K562 (cell line): Measurements from ENCODE around the gene RHBDF2. TPM values are rescaled to one million over a fixed set of nuclear protein-coding genes. Genes with fewer than 3 reads are reported as not detected.
A peak's percentile ranks its signal among the peaks of the same experiment; 100 is the strongest.

Experiments used
- CEBPB ChIP-seq: fragments of 450-650 bp; IDR thresholded peaks from 2 replicates; pipeline ENCODE4 v1.6.1; 2016; ENCODE audit warnings: missing genetic modification characterization, missing compliant biosample characterization
- ESRRA ChIP-seq: fragments of 450-650 bp; IDR thresholded peaks from 2 replicates; pipeline ENCODE4 v1.6.1; 2014; ENCODE audit warnings: low read depth, mild to moderate bottlenecking, moderate library complexity, borderline replicate concordance
- FOXP1 ChIP-seq: sonication (generic); formaldehyde crosslinking; IDR thresholded peaks from 2 replicates; pipeline ENCODE4 v1.8.0; 2022; ENCODE audit warnings: mild to moderate bottlenecking, missing genetic modification reagents
- GABPA ChIP-seq: fragments of 200-800 bp; sonication (Bioruptor generic); conservative IDR thresholded peaks from 2 replicates; pipeline ENCODE4 v1.6.1; 2016; ENCODE audit warnings: low read depth, missing genetic modification characterization, missing compliant biosample characterization
- ILF3 ChIP-seq: fragments of 450-650 bp; IDR thresholded peaks from 2 replicates; pipeline ENCODE4 v1.6.1; 2018; ENCODE audit warnings: antibody characterized with exemption, mild to moderate bottlenecking, moderate library complexity, borderline replicate concordance
- PTTG1 ChIP-seq: fragments of 450-650 bp; IDR thresholded peaks from 2 replicates; pipeline ENCODE4 v1.6.1; 2016; ENCODE audit warnings: low read depth, mild to moderate bottlenecking, missing genetic modification characterization, missing compliant biosample characterization
- SRF ChIP-seq, 2 experiments: fragments of 250-450, 450-650 bp in 1 of 2; sonication (Bioruptor Pico) in 1 of 2; sonication (generic) in 1 of 2; formaldehyde crosslinking; IDR thresholded peaks; 2 replicates each; pipeline versions ENCODE4 v1.5.0 to v1.5.1; 2020 to 2022; ENCODE audit warnings: mild to moderate bottlenecking in 1 of 2, missing genetic modification reagents in 1 of 2
- TCF7L2 ChIP-seq: fragments of 150-350 bp; IDR thresholded peaks from 2 replicates; pipeline ENCODE4 v1.6.1; 2016; ENCODE audit warnings: low read depth, mild to moderate bottlenecking, low read length, moderate library complexity
- polyA plus RNA-seq, 8 experiments: library from polyadenylated mRNA; depleted of rRNA in 4 of 8; stranded (reverse) in 5 of 8; unstranded in 3 of 8; fragments of >200 nt; fragmentation: Nextera tagmentation in 2 of 8; fragmentation: Illumina TruSeq in 1 of 8; extraction: Ambion mirVana in 2 of 8; extraction: Trizol in 1 of 8; gene quantifications; 2 replicates each; pipeline versions ENCODE4 v1.2.1 to v1.2.3, GENCODE V29; 2011 to 2014; ENCODE audit warnings: inconsistent platforms in 1 of 8, missing spikeins in 1 of 8
- total RNA-seq, 7 experiments: library from RNA; depleted of rRNA in 6 of 7; stranded (reverse); fragments of >200 nt in 6 of 7; fragmentation: Illumina TruSeq in 2 of 7; extraction: Trizol in 2 of 7; gene quantifications; 2 replicates each; pipeline versions ENCODE4 v1.2.1 to v1.2.3, GENCODE V29; 2011 to 2021; ENCODE audit warnings: low replicate concordance in 1 of 7
- TF ChIP-seq, protein P1 (sequence below): fragments of 150-350 bp; IDR thresholded peaks from 2 replicates; pipeline ENCODE4 v1.6.1; 2014; ENCODE audit warnings: low read depth, mild to moderate bottlenecking, low read length, borderline replicate concordance
- TF ChIP-seq, protein P2 (sequence below): fragments of 250-450 bp; sonication (Bioruptor Pico); IDR thresholded peaks from 2 replicates; pipeline ENCODE4 v1.8.0; 2022; ENCODE audit warnings: inconsistent platforms
- TF ChIP-seq, protein P3 (sequence below): fragments of 200-800 bp; sonication (Bioruptor generic); IDR thresholded peaks from 2 replicates; pipeline ENCODE4 v1.6.1; 2016; ENCODE audit warnings: missing genetic modification characterization, missing compliant biosample characterization
- TF ChIP-seq, protein P4 (sequence below): fragments of 250-450 bp; sonication (Bioruptor Pico); IDR thresholded peaks from 2 replicates; pipeline ENCODE4 v1.4.0; 2020; ENCODE audit warnings: mild to moderate bottlenecking
- TF ChIP-seq, protein P5 (sequence below): IDR thresholded peaks from 2 replicates; pipeline ENCODE4 v1.6.1; 2014; ENCODE audit warnings: antibody characterized with exemption

RHBDF2 gene
- total and polyA plus RNA-seq, 9 of the 15 experiments (the other 6 are each of a cell fraction or from before 2014, with no cell fraction given) = 0.04 to 2.8 (median 1.1) TPM

DNA sequence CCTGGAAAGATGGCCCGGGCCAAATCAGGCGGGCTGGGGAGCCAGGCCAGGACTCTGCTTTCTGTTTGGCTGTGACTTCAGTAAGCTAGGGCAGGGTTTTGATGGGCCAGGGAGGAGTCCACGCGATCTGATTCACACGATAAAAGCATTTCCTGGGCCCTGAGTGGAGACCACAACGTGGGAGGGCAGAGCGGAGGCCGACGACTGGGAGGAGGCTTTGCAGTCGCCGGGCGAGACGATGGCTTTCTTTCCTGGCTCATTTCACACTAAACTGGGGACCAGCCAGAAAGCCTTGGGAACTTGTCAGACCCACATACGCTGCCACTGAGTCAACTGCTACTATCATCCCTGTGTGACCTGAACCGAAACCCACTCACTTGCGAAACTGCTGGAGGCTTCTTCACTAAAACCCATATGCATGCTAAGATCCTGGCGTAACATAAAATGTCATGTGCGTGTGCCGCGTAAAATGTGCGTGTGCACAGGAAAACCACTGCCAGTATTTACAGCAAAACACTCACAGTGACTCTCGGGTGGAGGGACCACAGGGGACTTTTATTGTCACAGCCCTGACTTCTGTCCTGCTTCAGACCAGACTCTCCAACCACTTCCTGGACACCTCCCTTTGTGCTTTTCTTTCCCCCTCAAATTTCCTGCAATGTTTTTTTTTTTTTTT, 14.2 kb upstream of the RHBDF2 start (continued):
- TF ChIP-seq, protein P1, sequence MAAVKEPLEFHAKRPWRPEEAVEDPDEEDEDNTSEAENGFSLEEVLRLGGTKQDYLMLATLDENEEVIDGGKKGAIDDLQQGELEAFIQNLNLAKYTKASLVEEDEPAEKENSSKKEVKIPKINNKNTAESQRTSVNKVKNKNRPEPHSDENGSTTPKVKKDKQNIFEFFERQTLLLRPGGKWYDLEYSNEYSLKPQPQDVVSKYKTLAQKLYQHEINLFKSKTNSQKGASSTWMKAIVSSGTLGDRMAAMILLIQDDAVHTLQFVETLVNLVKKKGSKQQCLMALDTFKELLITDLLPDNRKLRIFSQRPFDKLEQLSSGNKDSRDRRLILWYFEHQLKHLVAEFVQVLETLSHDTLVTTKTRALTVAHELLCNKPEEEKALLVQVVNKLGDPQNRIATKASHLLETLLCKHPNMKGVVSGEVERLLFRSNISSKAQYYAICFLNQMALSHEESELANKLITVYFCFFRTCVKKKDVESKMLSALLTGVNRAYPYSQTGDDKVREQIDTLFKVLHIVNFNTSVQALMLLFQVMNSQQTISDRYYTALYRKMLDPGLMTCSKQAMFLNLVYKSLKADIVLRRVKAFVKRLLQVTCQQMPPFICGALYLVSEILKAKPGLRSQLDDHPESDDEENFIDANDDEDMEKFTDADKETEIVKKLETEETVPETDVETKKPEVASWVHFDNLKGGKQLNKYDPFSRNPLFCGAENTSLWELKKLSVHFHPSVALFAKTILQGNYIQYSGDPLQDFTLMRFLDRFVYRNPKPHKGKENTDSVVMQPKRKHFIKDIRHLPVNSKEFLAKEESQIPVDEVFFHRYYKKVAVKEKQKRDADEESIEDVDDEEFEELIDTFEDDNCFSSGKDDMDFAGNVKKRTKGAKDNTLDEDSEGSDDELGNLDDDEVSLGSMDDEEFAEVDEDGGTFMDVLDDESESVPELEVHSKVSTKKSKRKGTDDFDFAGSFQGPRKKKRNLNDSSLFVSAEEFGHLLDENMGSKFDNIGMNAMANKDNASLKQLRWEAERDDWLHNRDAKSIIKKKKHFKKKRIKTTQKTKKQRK = no peak
- TF ChIP-seq SRF (CRISPR knock-in tag; IDR thresholded peaks at IDR 0.05) = no peak
- TF ChIP-seq, protein P2, sequence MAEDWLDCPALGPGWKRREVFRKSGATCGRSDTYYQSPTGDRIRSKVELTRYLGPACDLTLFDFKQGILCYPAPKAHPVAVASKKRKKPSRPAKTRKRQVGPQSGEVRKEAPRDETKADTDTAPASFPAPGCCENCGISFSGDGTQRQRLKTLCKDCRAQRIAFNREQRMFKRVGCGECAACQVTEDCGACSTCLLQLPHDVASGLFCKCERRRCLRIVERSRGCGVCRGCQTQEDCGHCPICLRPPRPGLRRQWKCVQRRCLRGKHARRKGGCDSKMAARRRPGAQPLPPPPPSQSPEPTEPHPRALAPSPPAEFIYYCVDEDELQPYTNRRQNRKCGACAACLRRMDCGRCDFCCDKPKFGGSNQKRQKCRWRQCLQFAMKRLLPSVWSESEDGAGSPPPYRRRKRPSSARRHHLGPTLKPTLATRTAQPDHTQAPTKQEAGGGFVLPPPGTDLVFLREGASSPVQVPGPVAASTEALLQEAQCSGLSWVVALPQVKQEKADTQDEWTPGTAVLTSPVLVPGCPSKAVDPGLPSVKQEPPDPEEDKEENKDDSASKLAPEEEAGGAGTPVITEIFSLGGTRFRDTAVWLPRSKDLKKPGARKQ (CRISPR knock-in tag) = no peak
- TF ChIP-seq PTTG1 (tag) = no peak
- no peak for TF ChIP-seq FOXP1
- TF ChIP-seq ILF3 = no peak
- 0 out of 2 replicates have a peak, but pooled peaks have one; percentile 22 for TF ChIP-seq CEBPB (tag)
- TF ChIP-seq GABPA (tag) = peak; percentile 48
- TF ChIP-seq, protein P3, sequence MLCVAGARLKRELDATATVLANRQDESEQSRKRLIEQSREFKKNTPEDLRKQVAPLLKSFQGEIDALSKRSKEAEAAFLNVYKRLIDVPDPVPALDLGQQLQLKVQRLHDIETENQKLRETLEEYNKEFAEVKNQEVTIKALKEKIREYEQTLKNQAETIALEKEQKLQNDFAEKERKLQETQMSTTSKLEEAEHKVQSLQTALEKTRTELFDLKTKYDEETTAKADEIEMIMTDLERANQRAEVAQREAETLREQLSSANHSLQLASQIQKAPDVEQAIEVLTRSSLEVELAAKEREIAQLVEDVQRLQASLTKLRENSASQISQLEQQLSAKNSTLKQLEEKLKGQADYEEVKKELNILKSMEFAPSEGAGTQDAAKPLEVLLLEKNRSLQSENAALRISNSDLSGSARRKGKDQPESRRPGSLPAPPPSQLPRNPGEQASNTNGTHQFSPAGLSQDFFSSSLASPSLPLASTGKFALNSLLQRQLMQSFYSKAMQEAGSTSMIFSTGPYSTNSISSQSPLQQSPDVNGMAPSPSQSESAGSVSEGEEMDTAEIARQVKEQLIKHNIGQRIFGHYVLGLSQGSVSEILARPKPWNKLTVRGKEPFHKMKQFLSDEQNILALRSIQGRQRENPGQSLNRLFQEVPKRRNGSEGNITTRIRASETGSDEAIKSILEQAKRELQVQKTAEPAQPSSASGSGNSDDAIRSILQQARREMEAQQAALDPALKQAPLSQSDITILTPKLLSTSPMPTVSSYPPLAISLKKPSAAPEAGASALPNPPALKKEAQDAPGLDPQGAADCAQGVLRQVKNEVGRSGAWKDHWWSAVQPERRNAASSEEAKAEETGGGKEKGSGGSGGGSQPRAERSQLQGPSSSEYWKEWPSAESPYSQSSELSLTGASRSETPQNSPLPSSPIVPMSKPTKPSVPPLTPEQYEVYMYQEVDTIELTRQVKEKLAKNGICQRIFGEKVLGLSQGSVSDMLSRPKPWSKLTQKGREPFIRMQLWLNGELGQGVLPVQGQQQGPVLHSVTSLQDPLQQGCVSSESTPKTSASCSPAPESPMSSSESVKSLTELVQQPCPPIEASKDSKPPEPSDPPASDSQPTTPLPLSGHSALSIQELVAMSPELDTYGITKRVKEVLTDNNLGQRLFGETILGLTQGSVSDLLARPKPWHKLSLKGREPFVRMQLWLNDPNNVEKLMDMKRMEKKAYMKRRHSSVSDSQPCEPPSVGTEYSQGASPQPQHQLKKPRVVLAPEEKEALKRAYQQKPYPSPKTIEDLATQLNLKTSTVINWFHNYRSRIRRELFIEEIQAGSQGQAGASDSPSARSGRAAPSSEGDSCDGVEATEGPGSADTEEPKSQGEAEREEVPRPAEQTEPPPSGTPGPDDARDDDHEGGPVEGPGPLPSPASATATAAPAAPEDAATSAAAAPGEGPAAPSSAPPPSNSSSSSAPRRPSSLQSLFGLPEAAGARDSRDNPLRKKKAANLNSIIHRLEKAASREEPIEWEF = no peak
- TF ChIP-seq, protein P4, sequence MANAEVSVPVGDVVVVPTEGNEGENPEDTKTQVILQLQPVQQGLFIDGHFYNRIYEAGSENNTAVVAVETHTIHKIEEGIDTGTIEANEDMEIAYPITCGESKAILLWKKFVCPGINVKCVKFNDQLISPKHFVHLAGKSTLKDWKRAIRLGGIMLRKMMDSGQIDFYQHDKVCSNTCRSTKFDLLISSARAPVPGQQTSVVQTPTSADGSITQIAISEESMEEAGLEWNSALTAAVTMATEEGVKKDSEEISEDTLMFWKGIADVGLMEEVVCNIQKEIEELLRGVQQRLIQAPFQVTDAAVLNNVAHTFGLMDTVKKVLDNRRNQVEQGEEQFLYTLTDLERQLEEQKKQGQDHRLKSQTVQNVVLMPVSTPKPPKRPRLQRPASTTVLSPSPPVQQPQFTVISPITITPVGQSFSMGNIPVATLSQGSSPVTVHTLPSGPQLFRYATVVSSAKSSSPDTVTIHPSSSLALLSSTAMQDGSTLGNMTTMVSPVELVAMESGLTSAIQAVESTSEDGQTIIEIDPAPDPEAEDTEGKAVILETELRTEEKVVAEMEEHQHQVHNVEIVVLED (CRISPR knock-in tag) = no peak
- TF ChIP-seq, protein P5, sequence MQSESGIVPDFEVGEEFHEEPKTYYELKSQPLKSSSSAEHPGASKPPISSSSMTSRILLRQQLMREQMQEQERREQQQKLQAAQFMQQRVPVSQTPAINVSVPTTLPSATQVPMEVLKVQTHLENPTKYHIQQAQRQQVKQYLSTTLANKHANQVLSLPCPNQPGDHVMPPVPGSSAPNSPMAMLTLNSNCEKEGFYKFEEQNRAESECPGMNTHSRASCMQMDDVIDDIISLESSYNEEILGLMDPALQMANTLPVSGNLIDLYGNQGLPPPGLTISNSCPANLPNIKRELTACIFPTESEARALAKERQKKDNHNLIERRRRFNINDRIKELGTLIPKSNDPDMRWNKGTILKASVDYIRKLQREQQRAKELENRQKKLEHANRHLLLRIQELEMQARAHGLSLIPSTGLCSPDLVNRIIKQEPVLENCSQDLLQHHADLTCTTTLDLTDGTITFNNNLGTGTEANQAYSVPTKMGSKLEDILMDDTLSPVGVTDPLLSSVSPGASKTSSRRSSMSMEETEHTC = no peak
- TF ChIP-seq TCF7L2 = no peak
- TF ChIP-seq ESRRA = no peak
